ENCODE results near the gene BMPR1A.

DNA sequence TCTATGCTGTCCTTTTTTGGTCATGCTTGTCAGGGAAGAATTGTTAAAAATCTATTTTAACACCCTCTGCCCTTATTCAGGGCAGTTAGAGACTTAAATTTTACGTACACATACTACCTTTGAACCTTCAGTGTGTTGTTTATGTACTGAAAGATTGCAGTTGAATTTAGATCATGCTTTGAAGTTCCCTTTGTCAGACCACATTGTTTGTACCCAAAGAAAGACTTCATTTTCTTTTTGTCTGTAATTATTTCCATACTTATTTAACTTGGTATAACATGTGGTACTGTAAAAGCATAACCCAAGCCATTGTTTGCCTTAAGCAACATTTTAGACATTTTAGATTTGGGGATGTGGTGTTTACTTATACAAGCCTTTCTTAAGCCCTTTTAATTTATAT, 104.9 kb downstream of the BMPR1A start:
- no peak for TF ChIP-seq ZNF382 (CRISPR knock-in tag; IDR thresholded peaks at IDR 0.05; ENCODE audit: borderline replicate concordance)
- TF ChIP-seq EP300 (IDR thresholded peaks at IDR 0.05; ENCODE audit: low read depth in 2 of 2, low read length in 2 of 2): no peak
- TF ChIP-seq EP300 (CRISPR knock-in tag; IDR thresholded peaks at IDR 0.05; ENCODE audit: borderline replicate concordance): no peak
- no peak for TF ChIP-seq ISX (CRISPR knock-in tag; conservative IDR thresholded peaks at IDR 0.05)
- TF ChIP-seq IRF2 (CRISPR knock-in tag; IDR thresholded peaks at IDR 0.05): no peak
- TF ChIP-seq, protein P1, sequence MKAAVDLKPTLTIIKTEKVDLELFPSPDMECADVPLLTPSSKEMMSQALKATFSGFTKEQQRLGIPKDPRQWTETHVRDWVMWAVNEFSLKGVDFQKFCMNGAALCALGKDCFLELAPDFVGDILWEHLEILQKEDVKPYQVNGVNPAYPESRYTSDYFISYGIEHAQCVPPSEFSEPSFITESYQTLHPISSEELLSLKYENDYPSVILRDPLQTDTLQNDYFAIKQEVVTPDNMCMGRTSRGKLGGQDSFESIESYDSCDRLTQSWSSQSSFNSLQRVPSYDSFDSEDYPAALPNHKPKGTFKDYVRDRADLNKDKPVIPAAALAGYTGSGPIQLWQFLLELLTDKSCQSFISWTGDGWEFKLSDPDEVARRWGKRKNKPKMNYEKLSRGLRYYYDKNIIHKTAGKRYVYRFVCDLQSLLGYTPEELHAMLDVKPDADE (CRISPR knock-in tag; IDR thresholded peaks at IDR 0.05): no peak
- no peak for TF ChIP-seq GABPA (IDR thresholded peaks at IDR 0.05; ENCODE audit: low read depth, low read length)
- no peak for TF ChIP-seq GABPA (CRISPR knock-in tag; IDR thresholded peaks at IDR 0.05; ENCODE audit: low read depth)
- TF ChIP-seq NR2C2 (CRISPR knock-in tag; IDR thresholded peaks at IDR 0.05; ENCODE audit: borderline replicate concordance): no peak
- no peak for TF ChIP-seq KDM2A (CRISPR knock-in tag; IDR thresholded peaks at IDR 0.05; ENCODE audit: borderline replicate concordance, low read depth)

Measured in HepG2 (cell line).